ENCODE measurements around the gene MRPL57. TPM values are rescaled to one million over a fixed set of nuclear protein-coding genes. Genes with fewer than 3 reads are reported as not detected.

Gene MRPL57
- total and polyA plus RNA-seq, 2 of the 8 experiments (the other 6 are each of a cell fraction or from before 2014, with no cell fraction given): 29.9 to 34.1 TPM

- Histone ChIP-seq H2BK20ac (ENCODE audit: low read length) (no peak overlapping the region), H3K27me3 (replicated peaks in 1 of 4; ENCODE audit: control insufficient read depth in 3 of 4, extremely low read depth in 1 of 4, insufficient read depth in 3 of 4, low read length in 3 of 4) (no peaks in the 10 kb centered on the region), H3K4me3 (ENCODE audit: extremely low read depth in 1 of 4, insufficient read depth in 2 of 4, low read depth in 3 of 4, low read length in 4 of 4) (no peak overlapping the region), H4K8ac (ENCODE audit: extremely low read depth, insufficient read depth, low read length) (no peak overlapping the region), H4K20me1 (replicated peaks in 1 of 2; ENCODE audit: control insufficient read depth in 1 of 2, insufficient read depth in 2 of 2, low read length in 2 of 2) (peaks cover 0 to 2% of the 10 kb centered on the region in 2 experiments), H3K4me2 (ENCODE audit: insufficient read depth in 1 of 2, low read depth in 2 of 2, low read length in 2 of 2) (no peak overlapping the region), H3K56ac (replicated peaks; ENCODE audit: insufficient read length, low read depth, low read length) (no peak overlapping the region), H3K9me3 (ENCODE audit: insufficient read depth in 2 of 2, low read depth in 1 of 2, low read length in 1 of 2) (peaks cover 7 to 13% of the 10 kb centered on the region in 2 experiments; a peak in 1 of 4 replicates), H3K14ac (ENCODE audit: insufficient read length) (no peak overlapping the region), H3K27ac (ENCODE audit: low read depth, low read length) (no peak overlapping the region), H3K18ac (ENCODE audit: extremely low read depth, low read length) (no peak overlapping the region), H2BK12ac (ENCODE audit: low read depth, low read length) (no peak overlapping the region), H3K79me1 (ENCODE audit: low read depth, low read length) (no peaks in the 10 kb centered on the region), H2AFZ (ENCODE audit: low read length) (no peak overlapping the region), H2BK5ac (ENCODE audit: low read depth, low read length) (no peak overlapping the region), H4K91ac (replicated peaks; ENCODE audit: insufficient read length, low read length) (no peak overlapping the region), H3K79me2 (ENCODE audit: control insufficient read depth in 1 of 2, insufficient read depth in 2 of 2, low read length in 2 of 2) (no peaks in the 10 kb centered on the region), H3K23me2 (ENCODE audit: low read depth, low read length) (peaks cover 3% of the 10 kb centered on the region; the same call in 1 of the 2 replicates), H2BK15ac (ENCODE audit: low read length) (no peak overlapping the region), H3K4me1 (replicated peaks in 1 of 4; ENCODE audit: control insufficient read depth in 3 of 4, insufficient read depth in 4 of 4, low read length in 3 of 4) (no peaks in the 10 kb centered on the region), H3K9ac (replicated peaks in 1 of 4; ENCODE audit: extremely low read depth in 1 of 4, low read depth in 3 of 4, low read length in 3 of 4) (no peak overlapping the region), H2BK120ac (replicated peaks; ENCODE audit: low read depth, low read length) (no peak overlapping the region), H2AK5ac (ENCODE audit: low read depth, low read length) (no peak overlapping the region), H3K23ac (ENCODE audit: insufficient read length) (no peak overlapping the region), H4K5ac (ENCODE audit: insufficient read length, low read depth, low read length) (no peak overlapping the region), H3K36me3 (ENCODE audit: control insufficient read depth in 2 of 4, insufficient read depth in 4 of 4, low read length in 3 of 4) (no peaks in the 10 kb centered on the region), H3K4ac (replicated peaks; ENCODE audit: insufficient read length, low read depth, low read length) (no peak overlapping the region)
- TF ChIP-seq CREB1 (IDR thresholded peaks at IDR 0.05) (no peak), EP300 (IDR thresholded peaks at IDR 0.05; ENCODE audit: borderline replicate concordance in 1 of 2, low read depth in 2 of 2, low read length in 2 of 2) (no peak), BACH1 (IDR thresholded peaks at IDR 0.05; ENCODE audit: low read length) (no peak), TAF1 (IDR thresholded peaks at IDR 0.05; ENCODE audit: low read depth, low read length) (no peak), E2F6 (IDR thresholded peaks at IDR 0.05) (no peak), FOSL1 (IDR thresholded peaks at IDR 0.05; ENCODE audit: insufficient read depth, low read depth, low read length) (no peak), RFX5 (IDR thresholded peaks at IDR 0.05; ENCODE audit: borderline replicate concordance, low read depth, low read length) (no peak), BCL11A (IDR thresholded peaks at IDR 0.05; ENCODE audit: low read depth in 2 of 2, low read length in 2 of 2) (no peak), HDAC6 (IDR thresholded peaks at IDR 0.05; ENCODE audit: low read depth, low read length) (no peak), JUND (IDR thresholded peaks at IDR 0.05; ENCODE audit: low read length) (no peak)
- TF ChIP-seq, protein P1, sequence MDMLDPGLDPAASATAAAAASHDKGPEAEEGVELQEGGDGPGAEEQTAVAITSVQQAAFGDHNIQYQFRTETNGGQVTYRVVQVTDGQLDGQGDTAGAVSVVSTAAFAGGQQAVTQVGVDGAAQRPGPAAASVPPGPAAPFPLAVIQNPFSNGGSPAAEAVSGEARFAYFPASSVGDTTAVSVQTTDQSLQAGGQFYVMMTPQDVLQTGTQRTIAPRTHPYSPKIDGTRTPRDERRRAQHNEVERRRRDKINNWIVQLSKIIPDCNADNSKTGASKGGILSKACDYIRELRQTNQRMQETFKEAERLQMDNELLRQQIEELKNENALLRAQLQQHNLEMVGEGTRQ (IDR thresholded peaks at IDR 0.05; ENCODE audit: low read length): no peak
- POLR2A ChIA-PET (ENCODE audit: partially characterized antibody): no interaction called here
- FAIRE-seq (no peak), DNase-seq (ENCODE audit: low read depth in 1 of 2, low spot score in 2 of 2) (no peak)
- CTCF ChIA-PET (ENCODE audit: partially characterized antibody): interaction anchor here (1.5 kb wide), 1 partner anchor 19 kb away, joined by 3 read pairs; no protein-coding TSS in a partner anchor
- WGBS, 2 experiments (ENCODE audit: extremely low coverage in 1 of 2, insufficient coverage in 1 of 2, insufficient read length in 1 of 2, insufficient replicate concordance in 2 of 2, low coverage in 1 of 2, low lambda C conversion rate in 2 of 2, missing lambda C conversion rate in 1 of 2): 94% methylated on average over 6 of the region's 6 CpGs; no CpG with 5 or more reads in 1 of the 2 experiments
These were observed 48.6 kb downstream of the MRPL57 start for GRCh38 chr13:21225082-21225481.

Data from H1 (cell line).